ENCODE data around the gene NFIX. TPM values are rescaled to one million over a fixed set of nuclear protein-coding genes. Genes with fewer than 3 reads are reported as not detected.

The NFIX gene
- total RNA-seq, 1 donor from 2014 or later, result 40.7 TPM

DNA sequence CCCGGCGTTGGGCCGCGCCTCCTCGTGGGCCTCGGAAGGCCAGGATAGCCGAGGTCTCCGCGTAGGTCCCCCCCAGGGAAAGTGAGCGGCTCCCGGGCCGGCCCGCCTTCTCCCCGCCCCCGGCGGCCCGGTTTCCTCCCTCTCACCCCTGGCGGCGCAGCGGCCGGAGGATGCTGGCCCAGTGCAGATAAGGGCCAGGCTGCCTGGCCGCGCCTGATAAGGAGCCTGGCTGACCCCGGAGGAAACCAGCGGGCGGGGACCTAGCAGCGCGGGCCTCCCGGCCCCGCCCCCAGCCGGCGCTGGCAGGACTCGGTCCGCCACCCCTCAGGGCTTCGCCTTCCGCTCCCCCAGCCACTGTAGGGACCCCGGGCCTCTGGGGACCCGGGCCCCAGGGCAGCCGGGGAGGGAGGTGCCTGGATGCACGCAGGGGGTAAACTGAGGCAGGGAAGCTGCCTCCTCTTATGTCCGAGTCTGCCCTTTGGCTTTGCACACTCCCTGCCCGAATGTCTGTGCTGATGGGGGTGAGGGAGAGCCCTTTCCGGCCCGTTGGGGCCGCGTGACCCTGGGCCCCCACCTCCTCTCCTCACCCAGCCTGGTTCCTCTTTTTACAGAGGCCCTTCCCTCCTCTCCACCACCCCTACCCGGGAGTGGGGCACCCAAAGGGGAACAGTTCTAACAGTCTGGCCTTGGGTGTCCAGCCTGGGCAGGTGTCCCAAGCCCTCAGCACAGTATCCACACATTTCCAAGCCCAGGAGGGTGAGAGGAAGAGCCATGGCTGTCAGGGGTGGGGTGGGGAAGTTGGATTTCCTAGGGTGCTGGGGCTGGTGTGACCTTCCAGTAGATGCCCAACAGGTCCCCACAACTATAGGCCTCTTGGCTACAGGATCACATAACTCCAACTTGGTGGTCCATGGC is 107.6 kb downstream of the NFIX start, which contains the start of gene LYL1:
Gene LYL1, minus strand, starts transcription at position 193 of the 915 bp plus-strand sequence. CDS start 1,687 bp downstream, outside the sequence.
- no peak for DNase-seq (ENCODE audit: low read depth)

DNA sequence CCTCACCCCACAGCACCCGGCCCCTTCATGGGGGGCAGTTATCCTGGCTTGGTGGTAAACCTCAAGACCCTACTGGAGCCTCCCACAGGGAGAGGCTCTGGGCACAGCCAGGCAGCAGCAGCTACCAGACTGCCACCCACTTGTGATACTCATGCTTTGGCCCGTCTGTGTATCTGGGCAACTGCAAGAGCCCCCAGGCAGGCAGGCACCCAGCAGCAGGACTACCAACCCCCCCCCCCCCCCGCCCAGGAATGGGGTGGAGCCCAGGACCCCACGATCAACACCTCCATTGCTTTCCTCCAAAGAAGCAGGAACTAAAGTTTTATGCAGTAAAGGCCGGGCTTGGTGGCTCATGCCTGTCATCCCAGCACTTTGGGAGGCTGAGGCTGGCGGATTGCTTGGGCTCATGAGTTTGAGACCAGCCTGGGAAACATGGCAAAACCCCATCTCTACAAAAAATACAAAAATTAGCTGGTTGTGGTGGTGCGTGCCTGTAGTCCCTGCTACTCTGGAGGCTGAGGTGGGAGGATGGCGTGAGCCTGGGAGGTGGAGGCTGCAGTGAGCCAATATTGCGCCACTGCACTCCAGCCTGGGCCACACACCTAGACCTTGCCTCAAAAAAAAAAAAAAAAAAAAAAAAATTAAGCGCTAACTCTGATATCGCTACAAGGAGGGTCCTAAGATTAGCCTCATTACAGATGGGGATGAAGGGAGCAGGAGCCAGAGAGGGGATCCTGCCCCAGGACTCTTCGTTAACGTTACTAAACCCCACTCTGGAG is 108.5 kb downstream of the NFIX start:
- DNase-seq (ENCODE audit: low read depth), result no peak

DNA sequence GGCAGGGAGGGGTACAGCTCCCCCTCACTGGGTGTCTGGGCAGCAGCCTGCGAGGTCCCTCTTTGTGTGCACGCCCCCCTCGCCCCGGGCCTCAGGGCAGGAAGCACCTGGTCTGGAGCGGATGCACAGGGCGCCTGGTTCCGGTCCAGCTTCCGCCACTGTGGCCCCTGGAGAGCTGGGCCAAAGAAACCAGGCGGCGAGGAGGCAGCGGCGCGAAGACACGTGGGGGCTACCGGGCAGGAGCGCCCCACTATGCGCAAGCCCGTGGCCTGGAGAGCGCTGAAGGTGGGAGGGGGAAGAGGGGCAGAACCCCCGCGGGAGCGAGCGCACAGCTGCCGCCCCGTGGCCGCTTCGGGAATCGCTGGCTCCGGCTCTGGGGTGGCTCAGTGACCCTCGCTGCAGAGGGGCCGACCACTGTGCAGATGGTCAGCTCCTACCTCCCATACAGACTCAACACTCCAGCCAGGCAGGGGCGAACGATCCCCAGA is 109.1 kb downstream of the NFIX start:
- no peak for DNase-seq (ENCODE audit: low read depth)

DNA sequence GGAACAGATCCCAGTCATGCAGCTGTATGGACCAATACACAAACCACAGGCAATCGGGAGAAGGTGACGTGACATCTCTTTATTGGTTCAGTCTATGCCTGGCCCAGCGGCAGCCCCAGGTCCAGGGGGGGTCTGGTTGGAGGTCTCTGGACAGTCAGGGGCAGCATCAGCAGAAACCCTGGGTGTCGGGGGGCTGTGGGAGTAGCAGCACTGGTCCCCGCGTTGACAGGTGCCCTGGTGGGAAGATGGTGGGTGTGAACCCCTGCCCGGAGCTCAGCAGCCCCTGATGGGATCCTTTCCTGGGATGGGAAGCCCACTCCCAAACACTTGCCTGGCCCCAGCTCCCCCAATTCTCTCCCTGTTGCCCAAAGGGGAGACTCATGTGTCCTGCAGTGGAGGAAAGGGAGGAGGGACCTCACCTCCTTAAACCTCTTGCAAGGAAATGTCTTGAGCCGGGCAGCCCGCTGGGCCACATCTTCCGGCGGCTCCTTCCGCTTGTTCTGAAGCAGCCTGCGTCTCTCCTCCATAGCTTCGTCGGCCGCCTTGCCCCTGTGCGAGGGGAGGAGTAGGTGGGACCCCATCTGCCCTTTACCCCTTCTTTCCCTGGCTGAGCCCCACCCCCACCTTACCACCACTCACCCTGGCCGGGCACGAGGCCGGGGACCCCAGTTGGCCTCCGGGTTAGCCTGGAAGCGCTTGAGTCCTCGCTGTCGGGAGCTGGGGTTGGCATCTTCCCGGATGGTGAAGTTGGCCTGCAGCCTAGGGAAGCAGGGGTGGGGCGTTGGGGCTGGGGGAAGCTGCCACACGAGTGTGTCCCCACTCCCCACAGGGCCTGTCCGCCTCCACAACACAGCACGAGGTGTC is 109.8 kb downstream of the NFIX start:
- DNase-seq (ENCODE audit: low read depth), result no peak

DNA sequence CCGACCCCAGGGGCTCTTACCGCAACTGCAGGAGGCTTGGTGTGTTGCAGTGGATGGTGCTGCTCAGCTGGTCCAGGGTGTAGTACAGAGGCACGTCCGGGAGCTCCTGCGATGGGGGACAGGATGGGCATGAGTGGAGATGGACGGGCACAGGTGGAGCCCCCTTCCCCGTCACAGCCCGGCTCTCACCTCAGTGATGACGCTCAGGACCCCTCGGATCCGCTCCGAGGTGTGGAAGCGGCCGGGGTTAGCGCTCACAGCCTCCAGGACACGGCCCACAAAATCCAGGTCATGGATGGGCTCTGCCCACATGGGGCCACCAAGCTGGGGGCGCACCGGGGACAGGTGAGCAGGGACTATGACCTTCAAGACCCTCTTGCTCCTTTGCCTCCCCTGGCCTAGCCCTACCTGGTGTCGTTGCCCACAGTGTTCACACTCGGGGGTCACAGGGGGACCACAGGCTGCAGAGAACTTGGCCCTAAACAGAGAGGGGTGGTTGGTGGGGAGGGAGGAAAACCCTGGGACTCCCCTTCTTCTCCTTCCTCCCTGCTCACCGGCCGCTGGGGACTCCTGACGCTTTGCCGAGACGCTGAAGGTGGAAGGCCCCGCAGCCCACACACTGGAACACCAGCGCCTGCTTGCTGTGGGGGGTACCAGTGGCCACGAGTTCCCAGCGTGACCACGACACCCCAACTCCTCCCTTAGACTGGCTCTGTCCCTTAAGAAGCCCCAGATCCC is 114.3 kb downstream of the NFIX start:
- DNase-seq (ENCODE audit: low read depth), result no peak

DNA sequence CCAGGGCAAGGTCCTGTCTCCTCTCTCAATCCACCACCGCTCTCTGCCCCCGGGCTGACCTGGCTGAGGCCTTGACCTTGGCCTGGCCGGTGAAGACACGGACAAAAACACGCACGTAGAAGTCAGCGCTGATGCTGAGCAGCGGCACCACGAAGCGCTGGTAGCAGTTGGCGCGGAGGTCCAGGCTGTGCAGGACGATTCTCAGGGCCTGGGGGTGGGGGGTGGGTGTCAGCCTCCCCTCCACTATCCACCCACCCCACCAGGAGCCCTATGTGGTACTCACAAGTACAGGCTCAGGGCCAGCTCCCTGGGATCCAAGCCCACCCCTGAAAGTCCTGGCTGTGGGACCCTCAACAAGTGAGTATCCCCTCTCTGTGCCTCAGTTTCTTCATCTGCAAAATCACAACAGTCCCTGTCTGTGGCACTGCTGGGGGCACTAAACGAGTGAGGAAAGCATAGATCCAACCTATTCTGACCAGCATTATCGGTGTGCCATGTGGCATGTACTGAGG is 114.9 kb downstream of the NFIX start:
- DNase-seq (ENCODE audit: low read depth), result no peak

DNA sequence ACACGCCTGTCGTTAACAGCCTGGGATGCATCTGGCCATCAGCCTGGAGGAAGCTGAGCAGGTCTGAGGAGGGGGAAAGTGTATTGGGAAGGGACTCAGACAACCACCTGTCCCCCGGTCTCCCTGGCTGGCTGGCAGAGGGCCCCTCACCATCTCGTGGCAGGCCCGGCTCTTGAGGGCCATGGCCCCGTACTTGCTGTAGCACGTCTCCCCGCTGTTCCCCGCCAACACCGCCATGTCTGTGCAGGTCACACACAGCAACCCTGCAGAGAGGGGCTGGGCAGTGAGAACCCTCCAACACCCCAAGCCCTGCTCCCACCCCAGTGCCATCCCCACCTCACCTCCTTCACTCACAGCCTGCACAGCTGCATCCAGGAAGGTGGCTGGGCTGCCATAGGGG is 117.3 kb downstream of the NFIX start:
- DNase-seq (ENCODE audit: low read depth), result no peak

DNA sequence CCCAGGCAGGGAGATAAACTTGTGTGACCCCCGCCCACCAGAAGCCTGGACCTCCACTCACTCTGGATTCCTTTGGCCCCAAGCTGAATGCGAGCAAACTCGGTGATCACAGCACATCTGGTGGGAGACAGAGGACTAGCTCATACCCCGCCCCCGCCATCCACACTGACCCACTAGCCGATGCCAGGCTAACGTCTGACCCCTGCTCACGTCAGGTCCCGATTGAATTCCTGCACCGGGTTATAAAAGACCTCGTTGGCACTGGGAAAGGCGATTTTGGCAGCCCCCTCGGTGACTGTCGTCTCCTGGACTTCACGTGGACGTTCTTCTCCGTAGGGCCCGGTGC is 120.6 kb downstream of the NFIX start:
- DNase-seq (ENCODE audit: low read depth), result no peak

DNA sequence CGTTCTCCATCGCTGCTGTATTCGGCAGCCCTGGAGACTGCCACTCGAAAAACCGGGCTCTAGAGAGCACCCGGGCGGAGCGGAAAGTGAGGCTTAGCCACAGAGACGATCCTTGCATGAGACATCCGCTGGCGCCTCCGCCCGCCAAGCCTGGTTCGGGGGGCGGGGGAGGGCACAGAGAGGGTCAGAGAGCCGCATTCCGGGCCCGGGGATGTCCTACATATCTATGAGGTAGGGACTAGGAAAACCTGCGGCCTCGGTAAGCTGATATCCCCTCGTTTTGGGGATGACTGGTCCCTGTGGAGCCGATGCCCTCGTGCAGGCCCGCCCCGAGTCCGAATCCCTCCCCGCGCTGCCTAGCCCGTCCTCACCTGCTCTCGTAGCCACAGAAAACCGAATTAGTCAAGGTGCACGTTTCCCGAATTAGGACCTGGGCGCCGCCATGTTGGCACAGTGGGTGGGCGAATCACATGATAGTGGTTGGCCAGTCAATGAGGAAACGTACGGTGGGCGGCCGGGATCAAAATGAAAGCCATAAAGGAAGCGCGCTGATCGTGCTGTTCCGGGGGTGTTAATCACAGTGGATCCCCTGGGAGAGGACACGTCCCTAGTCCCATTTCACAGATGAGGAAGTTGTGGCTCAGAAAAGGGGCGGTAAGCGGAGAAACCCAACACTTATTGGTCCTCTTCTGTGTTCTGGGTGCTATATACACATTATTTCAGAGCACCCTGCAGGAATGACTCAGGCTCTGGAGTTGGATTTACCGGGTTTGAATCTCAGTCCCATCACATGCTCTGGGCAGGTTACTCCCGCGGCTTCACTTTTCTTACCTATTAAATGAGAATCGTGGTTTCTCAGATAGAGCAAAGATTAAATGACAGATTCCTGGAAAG is 121.3 kb downstream of the NFIX start, which contains the start of gene TRMT1:
Gene TRMT1, minus strand, starts transcription at position 459 of the 894 bp plus-strand sequence. Its CDS starts 341 bp downstream, at position 118.
- peak; percentile 82 for DNase-seq (ENCODE audit: low read depth)

DNA sequence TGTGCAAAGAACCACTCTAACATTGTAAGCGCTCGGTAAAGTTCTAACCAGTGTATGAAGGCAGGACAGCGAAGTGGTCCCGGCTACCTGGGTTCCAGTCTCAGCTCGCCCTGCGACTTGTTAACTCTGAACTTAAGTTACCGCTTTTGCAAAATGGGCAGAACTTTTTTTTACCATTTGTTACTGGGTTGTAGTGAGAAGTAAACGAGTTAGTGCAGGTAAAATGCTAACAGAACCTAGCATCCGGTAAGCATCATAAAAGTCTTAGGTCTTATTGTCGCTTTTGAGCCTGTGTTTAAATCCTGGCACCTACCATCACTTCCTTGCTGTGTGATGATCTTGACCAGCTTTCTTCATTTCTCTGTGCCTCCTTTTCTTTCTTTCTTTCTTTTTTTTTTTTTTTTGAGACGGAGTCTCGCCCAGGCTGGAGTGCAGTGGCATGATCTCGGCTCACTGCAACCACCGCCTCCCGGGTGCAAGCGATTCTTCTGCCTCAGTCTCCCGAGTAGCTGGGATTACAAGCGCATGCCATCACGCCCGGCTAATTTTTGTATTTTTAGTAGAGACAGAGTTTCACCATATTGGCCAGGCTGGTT is 122.0 kb downstream of the NFIX start:
- peak; percentile 31 for DNase-seq (ENCODE audit: low read depth)

DNA sequence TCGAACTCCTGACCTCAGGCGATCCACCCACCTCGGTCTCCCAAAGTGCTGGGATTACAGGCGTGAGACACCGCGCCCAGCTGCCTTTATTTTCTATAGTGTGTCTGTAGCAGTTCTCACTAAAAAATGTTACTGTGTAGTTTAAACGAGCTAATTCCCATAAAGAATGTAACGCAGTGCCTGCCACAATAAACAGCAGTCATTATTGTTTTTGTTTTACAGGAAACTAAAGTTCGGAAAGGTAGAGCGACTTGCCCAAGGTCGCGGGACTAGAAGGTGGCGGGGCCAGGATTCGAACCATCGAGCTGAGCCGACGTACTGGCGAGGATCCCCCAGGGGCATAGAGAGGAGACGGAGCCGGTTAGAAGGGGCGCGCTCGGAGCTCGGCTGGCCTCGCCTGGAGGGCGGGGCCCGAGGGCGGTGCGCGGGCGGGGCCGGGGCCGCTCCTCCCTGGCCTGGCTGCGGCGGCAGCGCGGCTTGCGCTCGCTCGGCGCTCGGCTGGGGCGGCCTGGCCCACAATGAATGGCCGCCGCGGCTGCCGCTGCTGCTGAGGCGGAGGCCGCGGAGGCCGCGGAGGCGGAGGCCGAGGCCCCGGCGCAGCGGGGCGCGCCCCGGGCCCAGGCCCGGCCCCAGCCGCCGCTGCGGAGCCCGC is 122.6 kb downstream of the NFIX start, which contains the start of gene NACC1:
Gene NACC1, plus strand, starts transcription at position 493 of the 652 bp plus-strand sequence. CDS start 16,944 bp downstream, outside the sequence.
- peak; percentile 61 for DNase-seq (ENCODE audit: low read depth)

DNA sequence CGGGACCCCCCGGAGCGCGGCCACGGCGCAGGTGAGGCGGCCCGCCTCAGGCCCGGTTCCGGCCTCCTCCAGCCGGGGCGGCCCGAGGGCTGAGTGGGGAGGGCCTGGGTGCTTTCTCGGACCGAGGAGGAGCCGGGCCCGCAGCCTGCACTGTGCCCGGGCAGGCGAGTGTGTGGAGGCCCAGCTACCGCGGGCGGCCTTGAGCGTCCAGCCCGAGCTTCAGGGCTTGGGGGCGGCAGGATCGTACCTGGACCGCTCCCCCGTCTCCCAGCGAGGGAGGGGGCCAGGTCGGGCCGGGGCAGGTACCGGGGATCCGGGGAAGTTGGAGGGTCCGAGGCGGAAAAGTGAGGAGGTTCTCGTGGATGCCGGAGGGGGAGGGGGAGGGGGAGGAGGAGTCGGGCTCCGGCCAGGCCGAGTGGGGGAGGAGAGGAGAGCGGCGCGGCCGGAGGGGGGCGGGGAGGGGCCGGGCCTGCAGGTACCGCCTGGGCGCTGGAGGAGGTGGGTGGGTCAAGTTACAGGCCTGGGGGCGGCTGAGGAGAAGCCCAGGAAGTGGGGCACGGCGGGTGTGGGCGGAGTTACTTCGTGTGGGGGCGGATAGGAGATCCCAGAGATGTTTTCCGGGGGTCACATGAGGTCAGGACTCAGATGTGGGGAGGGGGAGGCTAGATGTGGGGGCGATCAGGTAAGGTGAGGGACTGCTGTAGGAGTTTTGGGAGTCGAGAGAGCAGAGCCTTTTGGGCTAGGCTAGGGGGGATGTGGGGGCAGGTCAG is 123.3 kb downstream of the NFIX start:
- DNase-seq (ENCODE audit: low read depth), result peak; percentile 22

DNA sequence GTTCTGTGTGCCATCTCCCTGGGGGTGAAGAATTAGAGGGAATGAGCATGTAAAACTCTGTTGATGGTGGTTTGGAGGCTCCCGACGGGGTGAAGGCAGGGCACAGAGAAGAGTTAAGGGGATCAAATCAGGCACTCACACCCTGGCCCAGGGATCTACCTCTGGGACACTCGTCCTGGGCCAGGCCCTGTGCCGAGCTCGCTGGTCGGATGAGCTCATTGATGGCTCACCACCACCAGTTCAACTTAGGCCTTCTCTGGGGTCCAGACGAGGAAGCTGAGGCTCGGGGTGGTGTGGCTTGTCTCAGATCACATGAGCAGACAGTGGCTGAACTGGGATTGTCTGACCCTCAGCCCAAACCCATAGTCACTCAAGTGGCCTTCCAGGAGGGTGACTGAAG is 124.4 kb downstream of the NFIX start:
- DNase-seq (ENCODE audit: low read depth), result no peak

DNA sequence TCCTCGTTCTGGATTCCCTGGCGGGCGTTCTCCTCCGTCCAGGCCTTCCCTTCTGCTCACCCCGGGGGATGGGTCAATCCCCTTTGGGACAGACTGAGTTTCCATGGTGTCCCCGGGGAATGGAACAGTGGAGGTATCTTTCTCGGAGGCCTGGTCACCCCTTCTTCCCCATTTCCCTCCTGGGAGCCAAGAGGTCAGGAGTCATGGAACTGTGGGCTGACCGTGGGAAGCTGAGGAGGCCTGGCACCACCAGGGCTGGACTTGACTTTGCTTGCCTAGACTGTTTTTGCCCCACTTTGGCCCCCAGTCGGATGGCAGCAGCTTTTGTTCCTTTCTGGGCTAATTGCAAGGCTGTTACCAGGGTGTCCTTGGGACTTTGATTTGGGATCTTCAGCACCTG is 124.8 kb downstream of the NFIX start:
- DNase-seq (ENCODE audit: low read depth), result no peak

DNA sequence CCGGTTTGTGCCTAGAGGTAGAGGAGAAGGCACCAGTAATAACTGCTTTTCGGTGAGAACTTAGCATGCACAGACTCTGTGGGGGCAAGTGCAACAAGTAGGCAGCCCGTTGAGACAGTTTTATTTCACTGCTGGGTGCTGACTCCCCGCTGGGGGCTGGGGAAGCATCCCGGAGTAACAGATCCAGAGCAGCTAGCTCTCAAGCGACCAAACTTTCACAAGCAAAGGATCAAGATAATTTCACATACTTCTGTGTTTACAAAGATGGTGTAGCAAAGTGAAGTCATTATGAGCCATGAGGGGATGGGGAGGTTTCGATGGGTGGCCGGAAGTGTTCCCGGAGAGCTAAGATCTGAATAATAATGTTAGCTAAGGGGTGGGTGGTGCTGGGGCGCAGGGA is 125.5 kb downstream of the NFIX start:
- DNase-seq (ENCODE audit: low read depth), result no peak

DNA sequence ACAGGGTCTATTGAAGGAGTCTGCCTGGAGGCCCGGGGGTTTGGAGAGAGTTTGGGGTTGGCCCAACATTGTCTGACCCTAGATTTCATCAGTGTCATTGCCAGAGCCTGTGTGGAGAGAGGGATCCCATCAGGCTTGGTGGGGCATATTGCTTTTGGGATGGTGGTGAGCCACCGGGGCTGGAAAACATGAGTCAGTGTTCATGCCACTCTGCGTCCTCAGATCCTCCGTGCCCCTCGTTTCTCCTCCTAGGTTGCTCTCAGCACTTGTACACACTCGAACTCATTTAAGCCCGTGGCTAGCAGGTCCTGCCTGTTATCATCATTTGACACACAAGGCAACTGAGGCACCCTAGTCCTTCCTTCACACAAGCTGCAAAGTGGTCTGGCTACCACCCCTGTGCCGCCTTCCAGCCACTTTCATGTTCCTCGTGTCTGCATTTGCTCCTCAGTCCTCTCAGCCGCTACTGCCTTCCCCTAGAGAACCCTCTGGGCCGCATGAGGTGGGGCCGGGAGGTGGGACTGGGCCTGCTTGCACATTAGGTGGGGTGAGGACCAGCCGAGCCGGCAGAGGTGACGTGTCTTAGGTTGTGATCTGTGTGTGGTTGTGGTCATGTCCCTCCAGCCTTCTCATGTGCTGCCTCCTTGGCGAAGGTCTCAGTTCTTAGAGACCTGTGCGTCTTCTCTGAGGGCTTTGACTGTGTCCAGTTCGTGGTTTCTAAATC is 126.4 kb downstream of the NFIX start:
- peak; percentile 36 for DNase-seq (ENCODE audit: low read depth)

DNA sequence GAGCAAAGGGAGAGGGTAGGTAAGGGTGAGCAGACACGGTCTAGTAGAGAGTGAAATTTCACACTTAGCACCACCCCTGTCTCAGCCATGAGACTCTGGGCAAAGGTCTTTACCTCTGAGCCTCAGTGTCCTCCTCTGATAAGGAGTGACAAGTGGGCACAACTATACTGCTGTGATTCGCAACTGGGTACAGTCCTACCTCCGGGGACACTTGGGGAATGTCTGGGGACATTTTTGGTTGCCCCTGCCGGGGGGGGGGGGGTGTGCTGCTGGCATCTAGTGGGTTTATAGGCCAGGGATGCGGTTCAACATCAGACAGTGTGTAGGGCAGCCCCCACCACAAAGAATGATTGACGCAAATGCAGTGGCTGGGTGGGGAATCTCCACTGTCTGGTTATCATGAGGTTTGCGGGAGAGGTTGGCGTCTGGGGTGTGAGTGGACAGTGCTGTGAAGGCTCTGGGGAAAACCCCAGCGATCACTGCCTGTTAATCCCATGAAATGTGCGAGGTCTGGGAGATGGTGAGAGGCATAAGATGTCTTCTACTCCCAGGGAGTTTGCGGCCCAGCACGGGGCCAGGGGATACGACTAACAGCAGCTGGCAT is 127.1 kb downstream of the NFIX start:
- no peak for DNase-seq (ENCODE audit: low read depth)

All from renal cortical epithelial cell (primary cell).